PFSK-1 (cell line): ENCODE data around the gene BUB1B.

Source experiments
- FOXP2 ChIP-seq: optimal IDR thresholded peaks from 2 replicates; pipeline ENCODE3; 2011; ENCODE audit warnings: borderline replicate concordance, control low read depth, inconsistent platforms; ENCODE audit not compliant: insufficient read depth; ENCODE audit errors: extremely low read length, extremely low read depth
- POLR2AphosphoS5 ChIP-seq: IDR thresholded peaks from 2 replicates; pipeline ENCODE4 v1.6.1; 2012; ENCODE audit warnings: low read depth, mild to moderate bottlenecking, control low read depth, low read length, moderate library complexity
- REST ChIP-seq, 2 experiments: IDR thresholded peaks; 2 replicates each; pipeline versions ENCODE4 v1.6.1 to v1.8.0; 2011 to 2012; ENCODE audit warnings: low read depth in 2 of 2, low read length in 2 of 2, control low read depth in 1 of 2, inconsistent platforms in 1 of 2, mild to moderate bottlenecking in 1 of 2, moderate library complexity in 1 of 2; ENCODE audit not compliant: insufficient read depth in 1 of 2
- SIN3A ChIP-seq: IDR thresholded peaks from 2 replicates; pipeline ENCODE4 v1.6.1; 2012; ENCODE audit warnings: mild to moderate bottlenecking, low read length, moderate library complexity, borderline replicate concordance; ENCODE audit not compliant: insufficient read depth
- TAF1 ChIP-seq: IDR thresholded peaks from 2 replicates; pipeline ENCODE4 v1.6.1; 2012; ENCODE audit warnings: low read length, control low read depth, borderline replicate concordance; ENCODE audit not compliant: insufficient read depth

Gene BUB1B

GRCh38 chr15:40136470-40137302 lies 24.2 kb upstream of the BUB1B start:
- TF ChIP-seq TAF1 (no peak), REST (IDR thresholded peaks at IDR 0.05; ENCODE audit: insufficient read depth in 1 of 2, low read depth in 2 of 2, low read length in 2 of 2) (peak in 1 of 2 experiments; percentile 46; a peak in 1 of 4 replicates)

- no peak for TF ChIP-seq TAF1
- TF ChIP-seq FOXP2, result no peak
- no peak for TF ChIP-seq POLR2AphosphoS5
- TF ChIP-seq REST (IDR thresholded peaks at IDR 0.05; ENCODE audit: insufficient read depth in 1 of 2, low read depth in 2 of 2, low read length in 2 of 2), result no peak
- TF ChIP-seq SIN3A, result no peak
Observed at GRCh38 chr15:40137303-40138200, 23.3 kb upstream of the BUB1B start.

GRCh38 chr15:40142428-40142827 lies 18.4 kb upstream of the BUB1B start:
- no peak for TF ChIP-seq REST (IDR thresholded peaks at IDR 0.05; ENCODE audit: insufficient read depth in 1 of 2, low read depth in 2 of 2, low read length in 2 of 2)
- no peak for TF ChIP-seq TAF1
- TF ChIP-seq POLR2AphosphoS5, result no peak
- TF ChIP-seq SIN3A, result no peak
- TF ChIP-seq FOXP2, result no peak

- TF ChIP-seq SIN3A (no peak), TAF1 (no peak), FOXP2 (no peak), REST (IDR thresholded peaks at IDR 0.05; ENCODE audit: insufficient read depth in 1 of 2, low read depth in 2 of 2, low read length in 2 of 2) (no peak), POLR2AphosphoS5 (no peak)
Observed at GRCh38 chr15:40146037-40146436, 14.8 kb upstream of the BUB1B start.
